AG10803 (cell line): Measurements from ENCODE around the gene NRG2.

Source experiments
- DNase-seq: peaks from one replicate; pipeline ENCODE4 v3.0.0; 2010; ENCODE audit warnings: low read depth
- H3K4me3 ChIP-seq: 2 replicates; pipeline ENCODE4 v1.5.1; 2011; ENCODE audit warnings: mild to moderate bottlenecking, low read length, control low read depth
- TF ChIP-seq, protein P1 (sequence below): conservative IDR thresholded peaks from 2 replicates; pipeline ENCODE4 v1.5.1; 2011; ENCODE audit warnings: mild to moderate bottlenecking, low read length, control low read depth, inconsistent platforms

Gene NRG2

DNA sequence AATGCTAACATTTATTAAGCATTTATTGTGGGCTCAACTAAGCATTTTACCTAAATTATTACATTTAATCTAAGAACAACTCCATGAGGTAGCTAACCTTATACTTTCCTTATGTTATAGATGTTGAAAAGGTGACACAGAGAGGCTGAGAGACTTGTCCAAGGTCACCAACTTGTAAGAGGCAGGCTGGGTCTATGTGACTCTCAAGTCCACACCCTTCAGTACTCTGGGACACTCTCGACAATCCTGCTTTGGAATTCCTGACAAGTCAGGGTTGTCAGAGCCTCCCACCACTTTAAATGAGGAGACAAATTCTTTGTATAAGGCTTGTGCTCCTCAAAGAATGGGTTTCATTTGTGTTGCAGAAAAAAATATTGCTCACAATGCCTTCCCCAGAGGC, 67.2 kb downstream of the NRG2 start:
- TF ChIP-seq, protein P1, sequence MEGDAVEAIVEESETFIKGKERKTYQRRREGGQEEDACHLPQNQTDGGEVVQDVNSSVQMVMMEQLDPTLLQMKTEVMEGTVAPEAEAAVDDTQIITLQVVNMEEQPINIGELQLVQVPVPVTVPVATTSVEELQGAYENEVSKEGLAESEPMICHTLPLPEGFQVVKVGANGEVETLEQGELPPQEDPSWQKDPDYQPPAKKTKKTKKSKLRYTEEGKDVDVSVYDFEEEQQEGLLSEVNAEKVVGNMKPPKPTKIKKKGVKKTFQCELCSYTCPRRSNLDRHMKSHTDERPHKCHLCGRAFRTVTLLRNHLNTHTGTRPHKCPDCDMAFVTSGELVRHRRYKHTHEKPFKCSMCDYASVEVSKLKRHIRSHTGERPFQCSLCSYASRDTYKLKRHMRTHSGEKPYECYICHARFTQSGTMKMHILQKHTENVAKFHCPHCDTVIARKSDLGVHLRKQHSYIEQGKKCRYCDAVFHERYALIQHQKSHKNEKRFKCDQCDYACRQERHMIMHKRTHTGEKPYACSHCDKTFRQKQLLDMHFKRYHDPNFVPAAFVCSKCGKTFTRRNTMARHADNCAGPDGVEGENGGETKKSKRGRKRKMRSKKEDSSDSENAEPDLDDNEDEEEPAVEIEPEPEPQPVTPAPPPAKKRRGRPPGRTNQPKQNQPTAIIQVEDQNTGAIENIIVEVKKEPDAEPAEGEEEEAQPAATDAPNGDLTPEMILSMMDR: no peak
- no peak overlapping the region for H3K4me3 ChIP-seq
- DNase-seq: no peak

DNA sequence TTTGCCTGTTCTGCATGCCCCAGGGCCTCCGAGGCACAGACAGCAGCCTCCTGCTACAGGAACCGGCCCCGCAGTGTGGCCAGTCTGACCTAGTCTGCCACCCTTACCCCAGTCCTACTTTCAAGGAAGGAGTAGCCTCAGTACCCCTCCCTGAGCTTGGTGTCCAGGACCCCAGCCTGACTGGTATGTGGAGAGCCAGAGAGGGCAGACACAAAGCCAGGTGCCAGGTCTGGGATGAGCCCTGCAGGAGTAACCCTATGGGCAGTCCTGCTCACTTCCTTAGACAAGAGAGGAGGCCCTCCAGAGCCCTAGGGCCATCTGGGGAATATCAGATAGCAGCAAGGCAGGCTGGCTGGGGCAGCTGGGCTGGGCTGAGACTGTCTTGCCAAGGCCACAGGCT, 67.8 kb downstream of the NRG2 start:
- DNase-seq: no peak
- TF ChIP-seq, protein P1: no peak

DNA sequence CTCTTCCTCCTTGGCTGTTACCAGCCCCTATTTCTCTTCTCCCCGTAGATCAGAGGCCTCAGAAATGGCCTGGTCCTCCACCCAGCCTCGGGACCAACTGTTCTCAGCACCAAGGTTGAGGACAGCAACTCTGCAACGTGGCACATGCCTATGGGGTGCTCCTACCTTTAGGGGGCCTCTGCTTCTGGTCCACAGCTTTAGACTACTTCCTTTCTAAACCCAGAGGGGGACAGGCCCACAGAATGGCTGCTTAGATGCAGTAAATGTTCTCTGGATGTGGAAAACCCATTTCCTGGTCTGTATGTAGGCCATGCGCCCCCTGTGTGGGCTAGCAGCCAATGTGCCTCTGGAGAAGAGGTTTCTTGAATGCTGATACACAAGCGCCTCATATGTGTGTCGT, 68.4 kb downstream of the NRG2 start:
- no peak for DNase-seq
- H3K4me3 ChIP-seq: no peak overlapping the region
- TF ChIP-seq, protein P1: no peak

More for the DNA sequence above, 67.8 kb downstream of the NRG2 start:
- H3K4me3 ChIP-seq: no peak overlapping the region

DNA sequence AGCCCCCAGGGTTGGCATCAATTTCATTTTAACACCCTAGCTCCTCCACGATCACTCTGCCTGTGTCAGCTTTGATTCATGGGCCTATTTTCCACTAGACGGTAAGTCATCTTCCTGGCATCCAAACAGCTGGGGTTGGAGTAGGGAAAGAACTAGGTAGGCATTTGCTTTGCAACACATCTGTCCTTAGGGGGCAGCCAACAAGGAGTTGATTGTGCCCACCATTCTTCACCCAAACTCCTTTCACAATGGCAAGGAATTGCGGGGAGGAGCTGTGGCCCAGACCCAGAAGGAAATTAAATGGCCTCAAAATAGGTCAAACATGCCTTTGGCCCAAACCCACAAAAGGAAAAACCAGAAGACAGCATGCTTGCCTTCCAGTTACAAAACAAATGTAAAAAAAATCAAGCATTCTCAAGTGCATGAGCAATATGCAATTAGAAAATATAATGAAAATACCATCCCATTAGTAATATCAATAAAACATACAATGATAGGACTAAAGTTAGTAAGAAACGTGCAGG, 71.8 kb downstream of the NRG2 start:
- H3K4me3 ChIP-seq: no peak overlapping the region
- TF ChIP-seq, protein P1: no peak
- DNase-seq: no peak

DNA sequence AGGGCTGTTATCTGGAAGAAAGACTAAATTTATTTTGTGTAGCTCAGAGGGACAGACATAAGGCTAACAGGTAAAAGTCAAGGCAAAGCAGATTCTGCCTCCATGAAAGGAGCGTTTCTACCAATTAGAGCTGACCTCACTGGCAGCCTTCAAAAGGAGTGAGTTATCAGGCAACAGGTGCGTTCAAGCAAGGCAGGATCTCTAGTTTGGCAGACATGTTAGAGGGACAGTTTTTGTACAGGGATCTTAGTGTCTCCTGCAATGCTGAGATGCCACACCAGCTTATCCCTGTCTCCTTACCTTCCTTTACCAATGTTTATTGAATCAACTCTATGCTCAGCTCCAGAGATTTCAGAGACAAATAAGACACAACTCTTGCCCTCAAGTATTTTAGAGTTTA, 73.8 kb downstream of the NRG2 start:
- no peak for DNase-seq
- TF ChIP-seq, protein P1: no peak
- H3K4me3 ChIP-seq: no peak overlapping the region

DNA sequence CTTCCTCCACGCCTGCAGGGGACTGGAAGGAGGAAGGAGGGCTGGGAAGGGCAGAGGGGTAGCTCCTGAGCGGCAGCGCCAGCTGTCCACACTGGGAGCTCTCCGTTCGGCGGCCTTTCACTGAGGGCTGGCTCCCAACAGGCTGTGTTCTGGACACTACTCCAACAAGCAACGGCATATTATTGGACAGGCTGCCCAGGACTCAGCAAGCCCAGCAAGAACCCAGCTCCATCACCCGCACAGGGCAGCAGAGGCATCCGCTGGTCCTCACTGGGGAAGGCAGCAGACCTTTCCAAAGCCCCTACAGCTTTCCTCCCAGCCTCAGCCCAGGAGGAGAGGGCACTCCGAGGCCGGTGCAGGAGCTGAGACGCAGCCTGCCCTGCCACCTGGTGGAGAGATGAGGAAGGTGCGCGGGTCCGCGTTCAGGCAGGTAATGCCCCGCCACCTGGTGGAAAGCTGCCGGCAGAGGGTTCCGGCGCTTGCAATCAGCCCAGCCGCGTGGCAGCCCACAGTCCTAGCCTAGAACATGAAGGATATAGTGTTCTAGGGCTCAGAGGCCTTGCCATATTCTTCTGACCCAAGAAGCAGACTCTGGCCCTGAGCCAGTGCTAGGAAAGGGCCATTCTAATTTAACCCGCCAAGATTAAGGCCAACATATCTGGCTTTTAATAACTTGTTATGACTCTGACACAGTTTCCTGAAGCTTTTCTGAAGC, 74.4 kb downstream of the NRG2 start:
- TF ChIP-seq, protein P1: peak; percentile 85
- DNase-seq: peak; percentile 48
- no peak overlapping the region for H3K4me3 ChIP-seq

DNA sequence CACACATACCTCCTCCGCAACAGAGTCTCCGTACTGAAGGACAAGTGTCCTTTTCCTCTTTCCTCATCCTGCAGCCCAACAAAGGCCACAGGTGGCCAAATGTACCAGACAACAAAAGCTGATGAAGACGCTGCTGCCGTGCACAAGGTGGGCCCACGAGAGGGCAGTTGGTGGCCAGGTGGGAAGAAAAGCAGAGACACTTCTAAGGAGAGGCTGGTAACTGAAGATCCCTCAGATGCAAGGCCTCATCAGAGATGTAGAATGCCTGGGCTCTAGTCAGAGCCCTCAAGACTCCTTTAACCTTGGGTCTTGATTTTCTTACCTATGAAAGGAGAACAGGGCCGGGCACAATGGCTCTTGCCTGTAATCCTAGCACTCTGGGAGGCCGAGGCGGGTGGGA, 75.7 kb downstream of the NRG2 start:
- TF ChIP-seq, protein P1: no peak
- H3K4me3 ChIP-seq: no peak overlapping the region
- DNase-seq: no peak
